Measurements from ENCODE around the gene MAN2A1.

Gene MAN2A1

DNA sequence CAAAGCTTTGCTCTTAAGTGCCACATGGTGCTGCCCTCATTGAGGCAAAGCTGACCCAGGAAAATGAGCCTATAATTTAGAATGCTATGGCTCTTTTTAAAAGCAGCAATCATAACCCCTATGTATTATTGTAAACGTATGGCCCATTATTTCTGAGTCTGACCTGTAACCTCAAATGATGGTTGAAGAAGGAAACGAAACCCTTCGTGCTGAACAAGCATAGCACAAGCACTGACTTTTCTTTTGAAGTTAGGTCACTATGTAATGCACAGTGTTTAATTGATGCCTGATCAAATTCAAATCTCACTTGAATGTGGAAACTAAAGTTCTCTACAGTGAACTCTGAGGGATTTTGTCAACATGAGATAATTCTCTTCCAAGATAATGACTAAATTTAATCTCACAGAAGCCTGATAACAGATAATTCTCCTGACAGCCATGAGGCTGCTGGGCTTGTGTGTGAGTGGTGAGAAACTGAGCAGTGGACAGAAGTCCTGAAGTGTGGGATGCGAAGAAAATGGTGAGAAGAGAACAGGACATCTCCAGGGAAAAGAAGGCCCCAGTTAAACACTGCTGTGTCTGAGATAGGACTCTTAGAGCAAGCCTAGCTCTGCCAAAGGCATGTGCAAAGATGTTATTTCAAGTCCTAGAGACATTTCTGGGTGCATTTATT lies 226.9 kb downstream of the MAN2A1 start:
- no peak for DNase-seq

Measured in CD4-positive, alpha-beta T cell treated with Interleukin-10 for 1 hour (primary cell).